ENCODE results near the gene NCAPG2. TPM values are rescaled to one million over a fixed set of nuclear protein-coding genes. Genes with fewer than 3 reads are reported as not detected.
A peak's percentile ranks its signal among the peaks of the same experiment; 100 is the strongest.

The NCAPG2 gene
- total RNA-seq, 6 experiments from 2014 or later, result 2.7 to 4.8 (median 4.2) TPM

DNA sequence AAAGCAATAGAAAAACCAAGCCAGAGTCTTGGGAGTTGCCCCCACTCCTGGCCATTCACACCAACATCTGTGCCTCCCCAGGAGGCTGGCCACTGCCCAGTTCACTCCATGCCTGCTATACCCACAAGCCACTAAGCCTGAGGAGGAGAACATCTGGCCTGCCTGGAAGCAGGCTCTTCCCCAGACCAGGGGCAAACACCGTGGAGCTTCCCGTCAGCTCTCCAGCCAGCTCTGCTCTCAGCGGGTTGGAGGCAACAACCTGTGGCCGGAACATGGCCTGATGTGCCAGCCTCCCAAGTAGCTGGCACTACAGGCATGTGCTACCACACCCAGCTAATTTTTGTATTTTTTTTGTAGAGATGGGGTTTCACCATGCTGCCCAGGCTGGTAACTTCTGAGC is 107.9 kb downstream of the NCAPG2 start:
- Histone ChIP-seq H3K27ac (no peak overlapping the region), H3K4me1 (no peaks in the 10 kb centered on the region), H3K9me3 (no peaks in the 10 kb centered on the region), H3K36me3 (no peaks in the 10 kb centered on the region), H3K27me3 (no peaks in the 10 kb centered on the region), H3K4me3 (no peak overlapping the region)
- WGBS (ENCODE audit: insufficient coverage, low coverage, low lambda C conversion rate, missing lambda C conversion rate), result no CpG with 5 or more reads among the region's 4 CpGs
- DNase-seq (no peak), ATAC-seq (no peak)
- intact Hi-C loops (cut with DNase I), result no loop called here
- TF ChIP-seq, protein P1, sequence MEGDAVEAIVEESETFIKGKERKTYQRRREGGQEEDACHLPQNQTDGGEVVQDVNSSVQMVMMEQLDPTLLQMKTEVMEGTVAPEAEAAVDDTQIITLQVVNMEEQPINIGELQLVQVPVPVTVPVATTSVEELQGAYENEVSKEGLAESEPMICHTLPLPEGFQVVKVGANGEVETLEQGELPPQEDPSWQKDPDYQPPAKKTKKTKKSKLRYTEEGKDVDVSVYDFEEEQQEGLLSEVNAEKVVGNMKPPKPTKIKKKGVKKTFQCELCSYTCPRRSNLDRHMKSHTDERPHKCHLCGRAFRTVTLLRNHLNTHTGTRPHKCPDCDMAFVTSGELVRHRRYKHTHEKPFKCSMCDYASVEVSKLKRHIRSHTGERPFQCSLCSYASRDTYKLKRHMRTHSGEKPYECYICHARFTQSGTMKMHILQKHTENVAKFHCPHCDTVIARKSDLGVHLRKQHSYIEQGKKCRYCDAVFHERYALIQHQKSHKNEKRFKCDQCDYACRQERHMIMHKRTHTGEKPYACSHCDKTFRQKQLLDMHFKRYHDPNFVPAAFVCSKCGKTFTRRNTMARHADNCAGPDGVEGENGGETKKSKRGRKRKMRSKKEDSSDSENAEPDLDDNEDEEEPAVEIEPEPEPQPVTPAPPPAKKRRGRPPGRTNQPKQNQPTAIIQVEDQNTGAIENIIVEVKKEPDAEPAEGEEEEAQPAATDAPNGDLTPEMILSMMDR (IDR thresholded peaks at IDR 0.05), result no peak
- TF ChIP-seq POLR2A (IDR thresholded peaks at IDR 0.05), result no peak

DNA sequence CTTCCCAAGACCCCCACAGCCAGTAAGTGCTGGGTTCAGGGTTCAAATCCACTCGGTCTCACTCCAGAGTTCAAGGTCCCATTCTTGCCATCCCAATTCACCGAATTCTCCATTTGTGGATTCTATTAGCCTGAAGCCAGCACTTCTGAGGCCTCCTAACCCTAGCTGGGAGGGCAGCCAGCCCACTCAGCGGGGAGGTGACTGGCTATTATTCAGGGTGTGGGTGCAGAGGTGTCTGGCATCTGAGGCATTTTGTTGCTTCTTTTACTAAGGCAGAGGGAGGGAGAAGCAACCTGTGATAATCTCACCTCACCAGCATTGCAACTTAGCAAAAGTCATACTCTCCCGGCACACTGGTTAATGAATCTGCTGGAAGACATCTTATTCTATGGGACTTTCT is 108.3 kb downstream of the NCAPG2 start:
- no peaks in the 10 kb centered on the region for H3K27me3 ChIP-seq
- WGBS (ENCODE audit: insufficient coverage, low coverage, low lambda C conversion rate, missing lambda C conversion rate), result 100% methylated on average over 2 of the region's 4 CpGs
- H3K4me3 ChIP-seq, result no peak overlapping the region
- intact Hi-C loops (cut with DNase I), result no loop called here
- no peak overlapping the region for H3K27ac ChIP-seq
- no peaks in the 10 kb centered on the region for H3K4me1 ChIP-seq
- no peak for DNase-seq
- TF ChIP-seq, protein P1 (IDR thresholded peaks at IDR 0.05), result no peak
- TF ChIP-seq POLR2A (IDR thresholded peaks at IDR 0.05), result no peak
- no peak for ATAC-seq
- no peaks in the 10 kb centered on the region for H3K36me3 ChIP-seq
- no peaks in the 10 kb centered on the region for H3K9me3 ChIP-seq

DNA sequence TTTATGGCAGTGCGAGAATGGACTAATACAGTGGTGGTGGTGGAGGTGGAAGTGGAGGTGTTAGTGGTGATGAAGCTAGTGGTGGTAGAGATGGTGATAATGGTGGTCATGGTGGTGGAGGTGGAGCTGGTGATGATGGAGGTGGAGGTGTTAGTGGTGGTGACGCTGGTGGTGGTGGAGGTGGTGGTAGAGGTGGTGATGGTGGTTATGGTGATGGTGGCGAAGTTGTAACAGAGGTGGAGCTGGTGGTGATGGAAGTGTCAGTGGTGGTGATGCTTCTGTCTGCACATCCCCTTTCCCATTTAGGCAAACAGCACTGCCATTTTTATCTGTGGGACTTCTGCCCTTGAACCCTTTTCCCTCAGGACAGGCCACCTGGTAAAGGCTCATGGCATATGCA is 109.5 kb downstream of the NCAPG2 start:
- WGBS (ENCODE audit: insufficient coverage, low coverage, low lambda C conversion rate, missing lambda C conversion rate), result 38% methylated on average over 3 of the region's 3 CpGs
- Histone ChIP-seq H3K9me3 (no peaks in the 10 kb centered on the region), H3K27me3 (no peaks in the 10 kb centered on the region), H3K27ac (no peak overlapping the region), H3K4me1 (no peaks in the 10 kb centered on the region), H3K36me3 (no peaks in the 10 kb centered on the region), H3K4me3 (no peak overlapping the region)
- intact Hi-C loops (cut with DNase I), result no loop called here
- TF ChIP-seq, protein P1 (IDR thresholded peaks at IDR 0.05), result no peak
- no peak for TF ChIP-seq POLR2A (IDR thresholded peaks at IDR 0.05)
- ATAC-seq (peak in 3 of 4 donors; percentile 59 to 97 (median 68)), DNase-seq (no peak)

- no peaks in the 10 kb centered on the region for H3K4me1 ChIP-seq
- H3K4me3 ChIP-seq, result no peak overlapping the region
- H3K27ac ChIP-seq, result no peak overlapping the region
- TF ChIP-seq, protein P1 (IDR thresholded peaks at IDR 0.05), result no peak
- no peak for TF ChIP-seq POLR2A (IDR thresholded peaks at IDR 0.05)
- H3K27me3 ChIP-seq, result no peaks in the 10 kb centered on the region
- ATAC-seq, result no peak
- intact Hi-C loops (cut with DNase I), result no loop called here
- no peak for DNase-seq
- no peaks in the 10 kb centered on the region for H3K36me3 ChIP-seq
- WGBS (ENCODE audit: insufficient coverage, low coverage, low lambda C conversion rate, missing lambda C conversion rate), result no CpG with 5 or more reads among the region's 1 CpG
- no peaks in the 10 kb centered on the region for H3K9me3 ChIP-seq
Observed at GRCh38 chr7:158592541-158592940, 112.1 kb downstream of the NCAPG2 start.

DNA sequence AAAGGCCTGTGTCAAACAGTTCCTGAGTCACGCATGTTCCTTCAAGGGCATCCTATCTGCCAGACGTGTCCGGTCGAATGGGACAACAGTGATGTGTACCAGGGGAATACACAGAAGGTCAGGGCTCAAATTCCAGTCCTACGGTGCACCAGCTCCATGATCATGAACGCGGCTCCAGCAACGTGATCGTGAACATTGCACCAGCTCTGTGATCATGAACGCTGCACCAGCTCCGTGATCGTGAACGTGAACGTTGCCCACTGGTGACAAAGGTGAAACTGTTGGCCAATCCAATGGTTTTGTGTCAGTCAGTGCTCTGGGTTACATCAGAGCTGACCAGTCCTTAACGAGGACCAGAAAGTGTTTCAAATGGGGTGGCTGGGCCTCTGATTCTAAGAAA is 112.7 kb downstream of the NCAPG2 start:
- TF ChIP-seq, protein P1 (IDR thresholded peaks at IDR 0.05), result no peak
- no peak for TF ChIP-seq POLR2A (IDR thresholded peaks at IDR 0.05)
- WGBS (ENCODE audit: insufficient coverage, low coverage, low lambda C conversion rate, missing lambda C conversion rate), result 78% methylated on average over 11 of the region's 15 CpGs
- no peak overlapping the region for H3K4me3 ChIP-seq
- H3K27me3 ChIP-seq, result peaks cover 0 to under 1% of the 10 kb centered on the region in 2 donors
- no peak for ATAC-seq
- intact Hi-C loops (cut with DNase I), result no loop called here
- DNase-seq, result no peak
- H3K9me3 ChIP-seq, result no peaks in the 10 kb centered on the region
- H3K27ac ChIP-seq, result no peak overlapping the region
- no peaks in the 10 kb centered on the region for H3K36me3 ChIP-seq
- peaks cover 0 to under 1% (median 0%) of the 10 kb centered on the region in 4 donors for H3K4me1 ChIP-seq
